Transverse colon (tissue), 4 donors: ENCODE measurements around the gene AKT3. TPM values are rescaled to one million over a fixed set of nuclear protein-coding genes. Genes with fewer than 3 reads are reported as not detected.

Experiments
- DNase-seq: peaks from one replicate; pipeline ENCODE4 v3.0.0-alpha.2; 2019
- H3K27ac ChIP-seq, 4 donors: fragments of 200-600 bp; sonication (generic); 2 replicates each; pipeline ENCODE4 v1.5.1; 2016 to 2018; ENCODE audit warnings: inconsistent platforms in 4 of 4
- H3K27me3 ChIP-seq: fragments of 200-600 bp; sonication (generic); 2 replicates; pipeline ENCODE4 v1.5.1; 2017; ENCODE audit warnings: inconsistent platforms
- H3K36me3 ChIP-seq, 4 donors: fragments of 200-600 bp; sonication (generic); 2 replicates each; pipeline ENCODE4 v1.5.1; 2017 to 2019; ENCODE audit warnings: inconsistent platforms in 4 of 4
- H3K4me1 ChIP-seq, 4 donors: fragments of 200-600 bp; sonication (generic); 2 replicates each; pipeline ENCODE4 v1.5.1; 2017 to 2020; ENCODE audit warnings: inconsistent platforms in 4 of 4
- H3K4me3 ChIP-seq, 4 donors: fragments of 200-600 bp; sonication (generic); 1 replicate in 1 of 4; 2 replicates in 3 of 4; pipeline versions ENCODE4 v1.5.1 to v1.6.1; 2017 to 2019; ENCODE audit warnings: inconsistent platforms in 4 of 4
- H3K9me3 ChIP-seq, 2 donors: fragments of 200-600 bp; sonication (generic); 2 replicates each; pipeline ENCODE4 v1.5.1; 2017 to 2019; ENCODE audit warnings: inconsistent platforms in 2 of 2
- EP300 ChIP-seq: sonication (generic); formaldehyde crosslinking; IDR thresholded peaks from one replicate; pipeline ENCODE4 v1.6.1; 2017; ENCODE audit warnings: antibody characterized with exemption, low read depth
- POLR2A ChIP-seq: fragments of 450-650 bp; IDR thresholded peaks from one replicate; pipeline ENCODE4 v1.6.1; 2016; ENCODE audit warnings: antibody characterized with exemption, mild to moderate bottlenecking, moderate library complexity
- POLR2AphosphoS5 ChIP-seq, 3 donors: sonication (generic); formaldehyde crosslinking; IDR thresholded peaks; one replicate each; pipeline ENCODE4 v1.6.1; 2016; ENCODE audit warnings: antibody characterized with exemption in 3 of 3
- WGBS, 2 donors: methylation state at CpG; one replicate each; pipeline ENCODE4 v1.1.5; 2018; ENCODE audit warnings: low coverage in 1 of 2; 5-methylcytosine and 5-hydroxymethylcytosine counted together
- in situ Hi-C, 4 donors: fragments of 200-750 bp; cut with MboI; loops; one replicate each; pipeline versions ENCODE4 v1.15.0 to v1.15.1; 2017; ENCODE audit warnings: low sequenced_read_pairs in 3 of 4, low pct_ligation_motif_present in 1 of 4, low pct_unique_long_range_greater_than_20kb in 1 of 4
- intact Hi-C: fragments of 100-400 bp; cut with DNase I; formaldehyde crosslinking; loops from one replicate; pipeline ENCODE4 v1.15.1; 2023; ENCODE audit warnings: low total_unique reads
- total RNA-seq, 4 donors: library from RNA; depleted of rRNA; stranded (reverse); fragments of >200 nt; gene quantifications; one replicate each; pipeline ENCODE4 v1.1.0, GENCODE V29; 2016
- TF ChIP-seq, protein P1 (sequence below), 5 experiments: fragments of 200-600 bp in 3 of 5; fragments of 450-650 bp in 2 of 5; sonication (generic) in 3 of 5; IDR thresholded peaks; 1 replicate in 2 of 5; 2 replicates in 3 of 5; pipeline ENCODE4 v1.5.1; 2016 to 2017; ENCODE audit warnings: antibody characterized with exemption in 5 of 5, inconsistent platforms in 3 of 5, mild to moderate bottlenecking in 2 of 5, moderate library complexity in 1 of 5

AKT3 gene
- total RNA-seq, 4 donors from 2014 or later, result 9.8 to 27.2 (median 19.4) TPM

DNA sequence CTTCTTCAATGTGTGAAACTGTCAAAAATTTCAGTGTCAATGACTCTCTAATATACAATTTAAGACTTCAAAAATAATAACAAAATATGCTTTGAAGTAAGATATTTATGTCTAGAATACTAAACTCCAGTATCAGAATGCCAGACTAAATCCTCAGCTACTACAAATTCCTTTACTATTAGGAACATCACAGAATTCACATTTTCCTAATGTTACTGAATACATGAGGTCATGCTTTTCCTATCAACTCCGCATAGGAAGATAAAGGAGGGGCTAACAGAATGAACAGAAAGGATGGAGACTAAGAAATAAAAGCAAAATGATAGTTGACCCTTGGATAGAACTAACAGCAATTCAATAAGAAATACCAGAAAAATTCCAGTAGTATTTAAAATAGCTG is 301.5 kb downstream of the AKT3 start:
- WGBS, 2 donors, result 100% methylated on average over 1 of the region's 1 CpG
- no peaks in the 10 kb centered on the region for H3K9me3 ChIP-seq
- no peak overlapping the region for H3K4me3 ChIP-seq
- no peaks in the 10 kb centered on the region for H3K27me3 ChIP-seq
- H3K27ac ChIP-seq, result no peak overlapping the region
- no peak for DNase-seq
- in situ Hi-C loops (no loop called here), intact Hi-C loops (no loop called here)
- TF ChIP-seq POLR2AphosphoS5 (IDR thresholded peaks at IDR 0.05) (no peak), POLR2A (no peak), EP300 (no peak)
- TF ChIP-seq, protein P1, sequence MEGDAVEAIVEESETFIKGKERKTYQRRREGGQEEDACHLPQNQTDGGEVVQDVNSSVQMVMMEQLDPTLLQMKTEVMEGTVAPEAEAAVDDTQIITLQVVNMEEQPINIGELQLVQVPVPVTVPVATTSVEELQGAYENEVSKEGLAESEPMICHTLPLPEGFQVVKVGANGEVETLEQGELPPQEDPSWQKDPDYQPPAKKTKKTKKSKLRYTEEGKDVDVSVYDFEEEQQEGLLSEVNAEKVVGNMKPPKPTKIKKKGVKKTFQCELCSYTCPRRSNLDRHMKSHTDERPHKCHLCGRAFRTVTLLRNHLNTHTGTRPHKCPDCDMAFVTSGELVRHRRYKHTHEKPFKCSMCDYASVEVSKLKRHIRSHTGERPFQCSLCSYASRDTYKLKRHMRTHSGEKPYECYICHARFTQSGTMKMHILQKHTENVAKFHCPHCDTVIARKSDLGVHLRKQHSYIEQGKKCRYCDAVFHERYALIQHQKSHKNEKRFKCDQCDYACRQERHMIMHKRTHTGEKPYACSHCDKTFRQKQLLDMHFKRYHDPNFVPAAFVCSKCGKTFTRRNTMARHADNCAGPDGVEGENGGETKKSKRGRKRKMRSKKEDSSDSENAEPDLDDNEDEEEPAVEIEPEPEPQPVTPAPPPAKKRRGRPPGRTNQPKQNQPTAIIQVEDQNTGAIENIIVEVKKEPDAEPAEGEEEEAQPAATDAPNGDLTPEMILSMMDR (IDR thresholded peaks at IDR 0.05), result no peak
- no peaks in the 10 kb centered on the region for H3K36me3 ChIP-seq
- H3K4me1 ChIP-seq, result no peaks in the 10 kb centered on the region

DNA sequence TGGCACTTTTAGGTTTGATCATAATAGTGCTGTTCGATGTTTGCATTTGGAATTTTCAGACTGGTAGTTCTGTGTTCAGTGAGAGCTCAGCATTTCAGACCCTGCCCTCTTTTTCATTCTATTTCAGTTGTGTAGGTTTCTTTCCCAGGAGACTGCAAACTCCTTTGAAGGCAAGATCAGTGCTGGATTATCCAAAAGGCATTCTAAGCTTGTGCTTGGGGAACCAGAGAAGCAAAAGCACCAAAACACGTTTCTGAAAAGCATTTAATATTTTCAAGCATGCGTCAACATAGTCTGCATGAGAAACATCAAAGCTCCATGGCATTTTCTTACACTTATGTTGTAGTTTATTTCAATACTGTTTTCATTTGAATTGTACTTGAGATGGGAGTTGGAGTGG is 302.2 kb downstream of the AKT3 start:
- no peak for TF ChIP-seq EP300
- no peak for TF ChIP-seq POLR2AphosphoS5 (IDR thresholded peaks at IDR 0.05)
- TF ChIP-seq, protein P1 (IDR thresholded peaks at IDR 0.05), result no peak
- no peak for TF ChIP-seq POLR2A

DNA sequence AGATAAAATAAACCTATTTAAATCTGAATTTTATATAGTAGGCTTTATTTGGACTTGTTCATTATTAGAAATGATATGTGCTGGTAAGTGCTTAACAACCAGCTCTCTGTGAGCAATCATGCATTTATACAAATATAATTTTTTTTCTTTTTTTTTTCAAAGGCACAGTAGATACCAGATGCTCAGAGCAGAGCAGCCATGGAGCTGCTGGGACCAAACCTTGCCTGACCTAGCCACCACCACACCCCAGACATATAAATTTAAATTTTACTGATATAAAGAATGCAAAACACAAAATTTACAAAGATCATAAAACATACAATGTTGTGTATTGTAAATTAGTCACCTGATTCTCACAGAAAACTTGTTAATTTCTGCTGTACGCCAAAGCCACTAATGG is 303.6 kb downstream of the AKT3 start:
- no peaks in the 10 kb centered on the region for H3K9me3 ChIP-seq
- DNase-seq, result no peak
- H3K4me1 ChIP-seq, result no peaks in the 10 kb centered on the region
- TF ChIP-seq POLR2AphosphoS5 (IDR thresholded peaks at IDR 0.05) (no peak), EP300 (no peak), POLR2A (no peak)
- TF ChIP-seq, protein P1 (IDR thresholded peaks at IDR 0.05), result no peak
- 0% methylated on average over 1 of the region's 1 CpG for WGBS, 2 donors
- H3K27me3 ChIP-seq, result no peaks in the 10 kb centered on the region
- H3K36me3 ChIP-seq, result no peaks in the 10 kb centered on the region
- in situ Hi-C loops, result no loop called here
- H3K27ac ChIP-seq, result no peak overlapping the region
- H3K4me3 ChIP-seq, result no peak overlapping the region
- intact Hi-C loops, result no loop called here

More for the DNA sequence above, 302.2 kb downstream of the AKT3 start:
- H3K4me3 ChIP-seq, result no peak overlapping the region
- 73 to 91% methylated on average over 2 to 3 of the region's 3 CpGs for WGBS, 2 donors
- H3K27me3 ChIP-seq, result no peaks in the 10 kb centered on the region
- in situ Hi-C loops (no loop called here), intact Hi-C loops (no loop called here)
- no peaks in the 10 kb centered on the region for H3K36me3 ChIP-seq
- no peaks in the 10 kb centered on the region for H3K4me1 ChIP-seq
- no peaks in the 10 kb centered on the region for H3K9me3 ChIP-seq
- no peak for DNase-seq
- no peak overlapping the region for H3K27ac ChIP-seq

DNA sequence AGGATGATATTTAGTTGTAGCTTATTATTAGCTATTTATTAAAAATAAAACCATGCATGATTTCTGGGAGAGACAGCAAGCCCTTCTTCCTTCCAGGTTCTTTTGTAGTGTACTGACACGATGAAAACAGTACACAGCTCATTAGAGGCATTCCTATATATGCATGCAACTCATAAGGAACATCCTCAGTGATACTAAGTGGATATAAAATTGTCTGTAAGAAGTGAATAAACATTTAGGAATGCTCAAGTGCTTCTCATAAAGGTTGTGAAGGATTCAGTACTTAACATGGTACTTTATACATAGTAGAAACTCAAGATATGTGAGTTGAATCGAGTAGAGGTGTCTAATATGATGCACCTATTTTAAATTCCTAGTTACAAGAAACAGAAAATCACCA is 306.5 kb downstream of the AKT3 start:
- Histone ChIP-seq H3K9me3 (no peaks in the 10 kb centered on the region), H3K36me3 (no peaks in the 10 kb centered on the region), H3K27me3 (no peaks in the 10 kb centered on the region), H3K27ac (no peak overlapping the region), H3K4me3 (no peak overlapping the region), H3K4me1 (no peaks in the 10 kb centered on the region)
- TF ChIP-seq, protein P1 (IDR thresholded peaks at IDR 0.05), result no peak
- TF ChIP-seq POLR2A, result no peak
- TF ChIP-seq EP300, result no peak
- no peak for TF ChIP-seq POLR2AphosphoS5 (IDR thresholded peaks at IDR 0.05)
- no peak for DNase-seq
- intact Hi-C loops, result no loop called here
- WGBS, 2 donors, result 42 to 66% methylated on average over 2 of the region's 2 CpGs
- in situ Hi-C loops, result no loop called here
